ENCODE data around the gene PCSK4. TPM values are rescaled to one million over a fixed set of nuclear protein-coding genes. Genes with fewer than 3 reads are reported as not detected.
"Not testable (repeated sequence)": the region's sequence is repeated elsewhere in the genome, so short reads cannot be mapped to it uniquely, and the experiment has no call there.

PCSK4 gene
- total RNA-seq, 1 experiment from 2014 or later, result 1.0 TPM

DNA sequence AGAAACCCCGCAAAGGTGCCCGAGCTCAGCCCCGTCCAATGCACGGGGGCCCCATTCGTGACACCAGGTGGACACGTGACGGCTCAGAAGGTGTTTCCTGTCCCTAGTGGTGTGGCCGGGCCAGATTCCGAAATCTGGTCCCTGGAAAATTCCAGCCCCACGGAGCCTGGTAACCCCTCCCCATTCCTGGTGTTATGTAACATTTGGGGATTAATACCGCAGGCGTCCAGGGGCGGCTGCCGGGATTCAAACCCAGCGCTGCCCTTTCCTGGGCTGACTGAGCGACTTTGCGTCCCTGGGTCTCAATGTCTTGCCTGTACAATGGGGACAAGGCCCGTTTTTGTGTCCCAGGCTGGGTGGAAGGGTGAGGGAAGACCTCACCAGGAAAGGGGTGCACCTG, 32.7 kb upstream of the PCSK4 start:
- DNase-seq (ENCODE audit: low read depth), result no peak

DNA sequence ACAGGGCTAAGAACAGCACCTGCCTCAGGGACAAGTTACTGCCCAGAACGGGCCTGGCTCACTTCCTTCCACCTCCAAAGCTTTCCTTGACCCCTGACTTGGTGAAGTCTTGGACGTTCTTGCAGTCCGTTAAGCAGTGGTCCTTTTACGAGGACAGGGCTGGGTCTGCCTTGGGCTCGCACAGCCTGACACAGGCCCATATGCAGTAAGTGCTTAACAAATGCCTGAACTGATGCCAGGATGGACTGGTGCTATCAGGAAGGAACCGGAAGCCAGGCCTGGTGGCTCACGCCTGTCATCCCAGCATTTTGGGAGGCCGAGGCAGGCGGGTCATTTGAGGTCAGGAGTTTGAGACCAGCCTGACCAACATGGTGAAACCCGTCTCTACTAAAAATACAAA, 31.9 kb upstream of the PCSK4 start:
- no peak for DNase-seq (ENCODE audit: low read depth)

DNA sequence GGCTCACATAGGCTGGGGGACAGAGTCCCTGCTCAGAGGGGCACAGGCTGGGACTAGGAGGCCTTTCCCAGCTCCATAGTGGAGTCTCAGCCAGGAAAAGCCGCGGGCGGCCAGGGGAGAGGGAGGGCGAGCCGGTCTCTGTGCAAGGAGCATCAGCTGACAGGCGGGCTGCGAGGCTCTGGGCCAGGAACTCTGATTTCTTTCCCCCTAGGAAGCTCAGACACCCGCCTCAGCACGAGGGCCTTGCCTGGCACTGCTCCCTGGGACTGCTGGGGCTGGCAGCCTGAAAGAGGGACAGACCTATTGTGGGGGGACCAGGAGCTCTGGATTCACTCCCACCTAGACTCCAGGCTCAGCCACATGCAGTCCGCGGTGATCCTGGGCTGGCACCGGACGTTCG, 31.5 kb upstream of the PCSK4 start:
- DNase-seq (ENCODE audit: low read depth), result no peak

DNA sequence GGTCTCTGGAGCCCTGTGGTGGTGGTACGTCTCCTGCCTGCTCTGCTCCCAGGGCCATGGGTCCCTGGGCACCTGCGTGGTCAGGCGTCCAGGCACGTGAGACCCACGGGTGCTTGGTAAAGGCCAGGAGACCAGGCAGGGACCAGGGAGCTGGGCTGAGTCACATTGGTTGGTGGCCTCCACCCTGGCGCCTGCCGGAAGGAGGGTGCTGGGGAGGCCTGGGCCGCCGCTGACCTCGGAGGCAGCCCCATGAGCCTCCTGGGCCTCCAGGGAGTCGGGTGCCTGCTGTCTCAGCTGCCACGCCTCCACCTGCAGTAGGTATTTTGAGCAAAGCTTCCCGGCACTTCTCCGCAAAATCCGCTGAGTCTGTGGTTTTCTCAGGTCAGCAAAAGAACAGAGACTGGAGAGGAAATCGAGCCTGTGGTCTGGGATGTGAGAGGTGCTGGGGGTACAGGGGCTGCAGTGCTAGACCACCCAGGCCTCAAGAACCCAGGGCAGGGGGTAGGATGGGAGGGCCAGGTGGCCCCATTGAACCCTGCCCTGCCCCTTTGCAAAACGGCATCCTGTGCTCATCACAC, 30.1 kb upstream of the PCSK4 start:
- DNase-seq (ENCODE audit: low read depth), result no peak

DNA sequence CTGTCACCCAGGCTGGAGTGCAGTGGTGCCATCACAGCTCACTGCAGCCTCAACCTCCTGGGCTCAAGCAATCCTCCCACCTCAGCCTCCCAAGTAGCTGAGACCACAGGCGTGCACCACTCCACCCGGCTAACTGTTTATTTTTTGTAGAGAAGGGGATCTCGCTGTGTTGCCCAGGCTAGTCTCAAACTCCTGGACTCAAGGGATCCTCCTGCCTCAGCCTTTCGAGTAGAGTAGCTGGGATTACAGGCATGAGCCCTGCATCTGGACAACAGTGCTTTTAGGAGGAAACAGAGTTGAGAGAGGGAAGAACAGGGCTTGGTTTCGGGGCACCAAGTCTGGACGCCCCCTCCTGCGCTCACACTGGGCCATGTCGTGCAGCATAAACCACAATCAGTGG, 29.7 kb upstream of the PCSK4 start:
- not testable (repeated sequence) for DNase-seq (ENCODE audit: low read depth)

DNA sequence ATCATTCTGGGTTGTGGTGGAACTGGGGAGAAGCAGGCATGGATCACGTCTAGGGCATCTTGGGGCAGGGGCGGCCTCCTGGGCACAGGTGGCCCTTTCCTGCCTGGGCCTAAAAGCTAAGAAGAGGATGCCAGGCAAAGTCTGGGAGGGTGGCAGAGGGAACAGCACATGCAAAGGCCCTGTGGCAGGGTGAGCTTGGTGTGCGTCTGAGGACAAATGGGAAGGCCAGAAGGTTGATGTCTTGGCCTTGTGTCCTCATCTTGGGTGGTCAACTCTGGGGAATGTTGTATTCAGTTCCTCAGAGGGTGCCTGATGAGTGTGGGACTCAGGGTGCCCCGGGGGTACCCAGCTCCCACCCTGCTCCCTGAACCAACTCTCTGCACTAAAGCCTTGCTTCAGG, 28.3 kb upstream of the PCSK4 start:
- DNase-seq (ENCODE audit: low read depth), result no peak

DNA sequence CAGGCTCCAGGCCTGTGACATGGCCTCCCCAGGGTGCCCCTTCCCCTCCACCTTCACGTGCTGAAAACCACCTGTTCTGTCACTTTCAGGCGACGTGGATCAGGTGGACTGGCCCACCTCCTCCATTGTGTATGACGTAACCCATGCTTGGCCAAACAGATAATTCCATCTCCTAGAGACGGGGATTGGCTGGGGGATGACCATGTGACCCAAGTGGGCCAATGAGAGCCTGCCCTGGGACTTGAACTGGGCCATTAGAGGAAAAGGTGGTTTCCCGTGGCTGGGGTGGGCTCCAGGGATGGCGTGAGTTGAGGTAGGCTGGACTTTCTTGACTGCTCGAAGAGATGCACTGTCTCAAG, 26.2 kb upstream of the PCSK4 start:
- DNase-seq (ENCODE audit: low read depth), result no peak

DNA sequence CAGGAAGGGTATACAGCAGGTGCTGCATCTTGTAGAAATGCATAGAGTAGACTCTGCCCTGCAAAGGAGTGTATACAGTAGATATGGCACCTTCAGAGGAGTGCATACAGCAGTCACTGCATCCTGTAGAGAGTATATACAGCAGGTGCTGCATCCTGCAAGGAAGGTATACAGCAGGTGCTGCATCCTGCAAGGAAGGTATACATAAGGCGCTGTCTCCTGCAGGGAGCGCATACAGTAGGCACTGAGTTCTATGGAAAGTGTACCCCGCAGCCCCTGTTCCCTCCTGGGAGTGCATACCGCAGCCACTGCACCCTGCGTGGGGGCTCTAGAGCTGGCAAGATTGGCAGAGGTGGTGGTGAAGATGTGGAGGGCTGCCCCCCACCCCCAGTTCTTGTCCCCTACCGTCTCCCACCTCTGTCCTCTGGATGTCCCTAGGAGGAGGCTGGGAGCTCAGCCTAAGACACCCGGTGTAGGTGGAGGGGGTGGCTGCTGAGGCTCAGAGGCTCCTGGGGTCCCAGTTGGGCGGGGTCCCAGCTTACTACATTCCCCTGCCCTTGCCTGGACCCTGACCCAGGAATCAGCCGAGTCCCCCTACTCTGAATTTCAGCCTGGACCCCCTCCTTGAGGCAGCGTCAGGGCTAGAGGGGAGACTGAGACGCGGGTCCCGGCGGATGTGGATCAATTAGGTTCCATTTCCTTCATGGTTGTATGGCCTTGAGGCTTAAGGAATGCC, 25.0 kb upstream of the PCSK4 start:
- DNase-seq (ENCODE audit: low read depth), result no peak

DNA sequence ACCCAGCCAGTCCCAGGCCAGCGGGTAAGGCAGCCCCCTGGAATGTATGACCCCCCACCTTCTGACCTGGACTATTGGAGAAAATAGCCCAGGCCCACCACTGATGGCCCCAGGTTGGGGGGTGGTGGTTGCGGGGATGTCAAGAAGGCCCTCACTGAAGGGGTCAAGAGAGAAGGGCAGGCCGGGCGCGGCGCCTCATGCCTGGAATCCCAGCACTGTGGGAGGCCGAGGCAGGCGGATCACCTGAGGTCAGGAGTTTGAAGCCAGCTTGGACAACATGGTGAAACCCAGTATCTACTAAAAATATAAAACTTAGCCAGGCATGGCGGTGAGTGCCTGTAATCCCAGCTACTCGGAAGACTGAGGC, 24.1 kb upstream of the PCSK4 start:
- no peak for DNase-seq (ENCODE audit: low read depth)

DNA sequence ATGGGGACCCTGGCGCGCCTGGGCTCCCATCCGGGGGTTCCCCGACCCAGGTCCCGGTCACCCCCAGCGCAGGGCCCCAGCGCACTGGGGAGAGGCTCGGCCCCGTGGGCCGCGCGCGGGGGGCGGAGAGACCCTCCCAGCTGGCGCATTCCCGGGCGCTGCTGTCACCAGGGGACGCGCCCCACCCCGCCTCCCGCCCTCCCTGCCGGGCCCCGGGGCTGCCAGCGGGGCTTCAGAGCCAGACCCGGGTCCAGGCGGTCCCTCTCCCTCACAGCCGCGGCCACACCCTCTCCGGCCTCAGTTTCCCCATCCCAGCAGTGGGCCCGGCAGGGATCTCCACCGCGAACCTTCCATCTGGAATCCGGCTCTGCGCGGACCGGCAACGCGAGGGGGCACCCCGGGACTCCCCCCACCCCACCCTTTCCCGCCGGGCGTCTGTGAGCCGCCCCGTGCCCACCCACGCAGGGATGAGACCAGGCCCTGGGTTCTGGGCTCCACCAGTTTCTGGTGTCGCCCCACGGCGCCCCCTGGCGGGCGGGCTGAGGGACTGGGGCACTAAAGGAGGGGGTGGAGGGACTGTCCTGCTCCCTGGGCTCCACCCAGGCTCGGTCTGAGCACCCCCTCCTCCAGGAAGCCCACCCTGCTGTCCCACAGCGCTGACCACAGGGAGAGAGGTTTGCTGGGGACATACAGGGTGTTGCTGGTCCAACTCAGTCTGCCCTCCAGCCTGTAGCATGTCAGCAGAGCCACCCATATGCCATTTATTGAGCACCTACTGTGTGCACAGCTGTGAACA, 23.5 kb upstream of the PCSK4 start:
- DNase-seq (ENCODE audit: low read depth), result no peak

DNA sequence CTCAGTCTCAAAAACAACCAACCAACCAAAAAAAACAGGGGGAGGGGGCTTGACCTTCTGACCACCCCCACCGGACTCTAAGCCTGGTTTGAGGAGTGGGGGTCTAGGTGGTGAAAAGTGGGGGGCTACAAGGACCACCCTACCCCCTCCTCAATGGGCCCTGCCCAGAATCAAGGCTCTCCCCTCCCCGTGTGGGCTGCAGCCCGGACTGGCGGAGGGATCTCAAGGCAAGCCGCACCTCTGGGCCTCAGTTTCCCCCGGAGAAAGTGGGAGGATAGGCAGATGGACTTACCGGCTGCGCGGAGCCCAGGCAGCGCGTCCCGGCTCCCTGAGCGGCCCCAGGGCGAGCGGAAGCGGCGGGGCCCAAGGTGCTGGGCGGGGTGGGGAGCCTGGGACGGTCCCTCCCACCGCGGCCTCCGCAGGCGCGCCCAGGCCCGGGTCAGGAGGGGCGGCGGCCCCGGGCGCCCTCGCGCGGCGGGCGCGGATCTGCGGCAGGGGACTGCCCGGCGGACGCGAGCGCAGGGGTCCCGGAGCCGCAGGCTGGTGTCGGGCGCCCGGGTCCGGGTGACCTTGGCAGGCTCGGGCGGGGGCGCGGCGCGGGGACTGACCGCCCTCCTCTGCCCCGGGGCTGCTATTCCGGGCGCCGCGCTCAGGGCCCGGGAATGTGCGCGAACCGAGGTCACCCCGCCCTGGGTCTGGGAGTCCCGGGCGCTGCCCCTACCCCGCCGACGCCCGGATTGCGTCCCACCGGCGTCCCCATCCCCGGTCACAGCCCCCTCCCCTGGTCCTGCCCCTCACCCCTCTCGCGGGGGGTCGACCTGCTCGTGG, 22.7 kb upstream of the PCSK4 start, which contains the start of gene ADAMTSL5:
TSS of gene ADAMTSL5 (minus strand) at position 349 of the 828 bp plus-strand sequence. CDS start 2,076 bp downstream, outside the sequence.
- DNase-seq (ENCODE audit: low read depth), result peak; percentile 56

DNA sequence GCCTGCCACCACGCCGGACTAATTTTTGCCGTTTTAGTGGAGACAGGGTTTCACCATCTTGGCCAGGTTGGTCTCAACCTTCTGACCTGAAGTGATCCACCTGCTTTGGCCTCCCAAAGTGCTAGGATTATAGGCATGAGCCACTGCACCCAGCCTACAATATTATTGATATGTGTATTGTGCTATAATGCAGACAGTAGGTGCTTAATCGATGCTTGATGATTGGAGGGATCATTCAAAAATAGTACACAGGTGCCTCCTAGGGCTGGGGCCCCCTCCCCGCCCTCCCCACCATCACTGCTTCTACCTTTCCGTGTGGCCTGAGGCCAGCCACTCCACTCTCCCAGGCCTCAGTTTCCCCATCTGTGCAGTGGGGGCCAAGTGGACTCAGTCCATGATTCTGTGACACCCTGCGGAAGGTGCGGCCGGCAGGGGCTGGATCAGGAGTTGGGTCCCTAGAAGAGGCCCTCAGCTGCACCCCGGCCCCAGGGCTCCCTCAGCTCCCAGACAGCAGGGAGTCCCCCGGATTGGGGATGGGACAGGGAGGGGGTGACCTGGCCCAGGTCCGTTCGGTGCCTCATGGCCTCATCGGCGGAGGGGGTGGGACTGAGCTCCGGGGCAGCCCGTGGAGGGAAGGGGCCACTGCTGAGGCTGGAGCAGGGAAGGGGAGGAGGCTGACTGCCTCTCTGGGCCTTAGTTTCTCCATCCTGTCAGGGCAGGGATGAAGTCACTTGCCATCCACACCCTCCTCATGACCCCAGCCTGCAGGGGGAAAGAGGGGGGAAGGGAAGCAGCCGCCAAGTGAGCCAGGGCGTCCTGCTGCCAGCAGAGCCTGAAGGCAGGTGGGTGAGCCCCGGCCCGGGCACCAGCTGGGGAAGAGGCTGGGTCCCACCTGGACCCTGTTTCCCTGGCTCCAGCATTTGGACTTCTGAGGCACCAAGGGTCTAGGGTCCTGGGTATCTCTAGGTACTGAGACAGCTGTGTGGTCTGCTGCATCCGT, 21.5 kb upstream of the PCSK4 start:
- no peak for DNase-seq (ENCODE audit: low read depth)

DNA sequence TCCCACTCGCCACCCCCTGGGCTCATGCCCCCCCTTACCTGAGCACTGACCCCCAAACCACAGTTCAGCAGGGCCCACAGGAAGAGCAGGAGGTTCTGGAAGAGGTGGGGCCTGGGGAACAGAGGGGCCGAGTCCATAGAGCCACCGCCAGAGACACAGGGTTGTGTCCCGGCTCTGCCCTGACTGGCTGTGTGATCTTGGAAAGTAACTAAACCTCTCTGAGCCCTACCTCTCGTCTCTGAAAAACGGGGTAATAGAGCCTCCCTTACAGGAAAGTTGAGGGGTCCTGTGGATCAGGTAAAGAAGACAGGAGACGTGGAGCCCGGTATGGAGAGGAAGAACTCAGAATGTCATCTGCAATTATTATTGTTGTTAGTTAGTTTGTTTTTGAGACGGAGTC, 20.7 kb upstream of the PCSK4 start:
- DNase-seq (ENCODE audit: low read depth), result no peak

DNA sequence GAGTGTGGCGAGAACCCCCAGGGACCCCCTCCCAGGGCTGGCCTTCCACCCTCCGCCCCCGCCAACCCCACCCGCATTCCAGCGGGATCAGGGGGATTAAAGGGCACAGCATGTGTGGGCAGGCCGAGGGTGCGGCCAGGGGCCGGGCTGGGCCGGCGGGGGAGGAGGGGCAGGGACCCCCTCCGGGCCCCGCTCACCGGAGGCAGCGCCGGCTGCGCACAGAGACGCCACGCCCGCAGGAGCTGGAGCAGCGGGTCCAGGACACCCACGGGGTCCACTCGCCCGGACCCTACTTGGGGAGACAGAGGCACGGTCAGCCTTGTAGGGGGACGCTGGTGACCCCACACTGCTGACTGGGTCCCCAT, 20.3 kb upstream of the PCSK4 start:
- DNase-seq (ENCODE audit: low read depth), result no peak

DNA sequence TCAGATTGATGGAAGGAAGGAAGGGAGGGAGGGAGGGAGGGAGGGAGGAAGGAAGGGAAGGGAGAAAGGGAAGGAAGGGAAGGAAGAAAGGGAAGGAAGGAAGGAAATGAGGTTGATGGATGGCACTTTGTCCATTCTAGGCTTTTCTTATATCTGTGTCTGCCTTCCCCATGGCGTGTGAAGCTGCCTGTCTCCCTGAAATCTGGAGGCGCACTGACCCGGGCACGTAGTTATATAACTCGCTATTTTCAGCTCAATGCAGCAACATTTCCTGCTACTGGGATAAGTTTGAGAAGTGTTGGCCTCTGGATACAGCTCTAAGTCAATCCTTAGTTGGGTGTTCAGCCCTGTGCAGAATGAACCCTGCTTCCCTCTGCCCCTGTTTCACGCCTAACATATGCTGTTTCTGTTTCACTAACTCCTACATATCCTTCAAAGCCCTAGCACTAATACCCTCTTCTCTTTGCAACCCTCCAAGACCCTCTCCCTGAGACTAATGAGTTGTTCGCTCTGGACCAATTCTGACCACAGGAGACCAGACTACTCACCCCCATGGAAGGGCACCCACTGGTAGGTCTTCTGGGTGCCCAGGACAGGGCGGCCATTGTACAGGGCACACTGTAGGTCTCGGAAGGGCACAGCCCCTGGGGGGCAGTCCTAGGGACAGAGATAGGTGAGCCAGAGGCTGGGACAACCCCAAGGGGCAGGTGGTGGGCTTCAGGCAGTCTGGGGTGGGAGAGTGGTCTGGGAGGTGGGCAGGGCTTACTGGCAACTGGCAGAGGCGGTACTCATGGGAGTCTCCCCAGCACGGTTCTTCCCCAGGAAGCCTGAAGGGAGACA, 19.7 kb upstream of the PCSK4 start:
- no peak for DNase-seq (ENCODE audit: low read depth)

DNA sequence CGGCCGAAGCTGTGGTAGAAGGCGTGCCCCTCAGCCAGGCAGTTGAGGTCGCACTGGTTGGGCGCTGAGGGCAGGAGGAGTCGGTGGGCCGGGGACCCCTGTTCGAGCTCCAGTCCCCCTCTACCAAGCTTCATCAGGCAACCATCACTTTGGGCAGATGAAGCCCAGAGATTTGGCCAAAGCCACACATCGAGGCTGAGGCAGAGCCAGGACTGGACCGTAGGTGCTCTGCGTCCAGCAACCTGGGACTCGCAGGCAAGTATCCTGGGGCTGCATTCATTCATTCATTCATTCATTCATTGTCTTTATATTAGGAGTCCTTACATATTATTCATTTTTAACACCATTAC, 18.3 kb upstream of the PCSK4 start:
- DNase-seq (ENCODE audit: low read depth), result no peak

DNA sequence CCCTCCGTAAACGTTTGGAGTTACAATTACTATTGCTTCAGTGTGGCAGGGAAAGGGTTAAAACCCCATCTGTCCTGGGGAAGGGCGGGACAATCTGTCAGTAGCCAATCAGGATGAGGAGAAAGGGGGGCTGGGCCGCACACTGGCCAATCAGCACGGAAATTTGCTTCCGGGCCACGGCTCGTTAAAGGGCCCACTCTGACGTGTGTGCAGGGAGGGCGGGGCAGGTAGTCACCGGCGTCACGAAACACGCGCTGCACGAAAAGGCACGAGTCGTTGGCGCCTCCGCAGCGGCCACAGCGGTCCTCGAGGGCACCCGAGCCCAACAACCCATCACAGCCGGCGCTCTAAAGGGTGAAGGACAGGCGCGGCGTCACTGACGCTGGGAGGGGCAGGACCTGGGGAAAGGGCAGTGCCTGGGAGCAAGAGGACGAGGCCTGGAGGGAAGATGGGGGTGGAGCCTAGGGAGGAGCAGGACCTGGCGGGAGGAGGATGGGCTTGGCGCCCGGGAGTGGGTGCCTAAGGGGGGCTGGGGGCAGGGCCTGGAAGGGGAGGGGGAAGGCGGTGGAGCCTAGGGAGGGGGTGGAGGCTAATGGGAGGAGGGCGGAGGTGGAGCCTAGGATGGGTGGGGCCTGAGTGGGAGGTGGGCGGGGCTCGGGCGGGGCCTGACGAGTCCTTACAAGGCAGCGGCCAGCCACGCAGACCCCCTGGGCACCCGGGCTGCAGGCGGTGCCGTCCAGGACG, 17.8 kb upstream of the PCSK4 start:
- peak; percentile 88 for DNase-seq (ENCODE audit: low read depth)

DNA sequence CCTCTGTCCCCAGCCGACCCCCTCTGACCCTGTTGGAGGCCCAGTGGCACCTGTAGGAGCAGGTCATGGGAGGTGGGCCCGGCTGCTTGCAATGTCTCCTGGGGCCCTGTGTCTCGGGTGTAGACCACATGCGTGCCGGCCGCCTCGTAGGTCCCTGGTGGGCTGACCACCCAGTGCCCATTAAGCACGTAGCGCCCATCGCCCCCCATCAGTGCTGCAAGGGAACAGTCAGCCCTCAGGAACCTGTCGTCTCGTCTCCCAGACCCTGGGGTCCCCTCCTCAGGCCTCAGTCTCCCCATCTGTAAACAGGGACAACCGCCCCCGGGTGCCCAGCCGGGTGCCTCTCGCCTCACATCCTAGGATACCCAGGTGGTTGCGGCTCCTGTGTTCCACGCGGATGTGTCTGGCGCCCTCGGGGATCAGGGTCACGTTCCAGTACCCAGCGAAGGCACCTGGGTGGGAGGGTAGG, 17.1 kb upstream of the PCSK4 start:
- DNase-seq (ENCODE audit: low read depth), result no peak

Data from HT1080 (cell line).